G401.6 (cell line): ENCODE data around the gene LRRFIP1.

ENCODE experiments used
- FAIRE-seq: peaks from 2 replicates; lab custom pipeline; 2012; peaks lifted over from hg19 to GRCh38; lab: Jason Lieb, UNC

LRRFIP1 gene

GRCh38 chr2:237618449-237618848 is 8.9 kb upstream of the LRRFIP1 start:
- FAIRE-seq, result no peak

GRCh38 chr2:237623428-237624403 is 3.7 kb upstream of the LRRFIP1 start:
- no peak for FAIRE-seq

- no peak for FAIRE-seq
Measured at GRCh38 chr2:237624565-237624964, 2.8 kb upstream of the LRRFIP1 start.

GRCh38 chr2:237625216-237625705 is 2.1 kb upstream of the LRRFIP1 start:
- FAIRE-seq, result no peak

- no peak for FAIRE-seq
Measured at GRCh38 chr2:237625777-237626176, 1.6 kb upstream of the LRRFIP1 start.

GRCh38 chr2:237626813-237627440 is 460 bp upstream of the LRRFIP1 start:
- FAIRE-seq, result no peak

GRCh38 chr2:237628247-237629187 is 1.1 kb downstream of the LRRFIP1 start:
- no peak for FAIRE-seq

GRCh38 chr2:237629188-237629534 is 1.8 kb downstream of the LRRFIP1 start:
- no peak for FAIRE-seq

GRCh38 chr2:237629739-237630138 is 2.4 kb downstream of the LRRFIP1 start:
- no peak for FAIRE-seq

GRCh38 chr2:237630216-237631000 is 3.0 kb downstream of the LRRFIP1 start:
- FAIRE-seq, result no peak

- no peak for FAIRE-seq
Measured at GRCh38 chr2:237631007-237631785, 3.8 kb downstream of the LRRFIP1 start.

GRCh38 chr2:237631801-237632585 is 4.6 kb downstream of the LRRFIP1 start:
- no peak for FAIRE-seq

GRCh38 chr2:237633061-237633561 is 5.7 kb downstream of the LRRFIP1 start:
- FAIRE-seq, result no peak

GRCh38 chr2:237636578-237636977 is 9.2 kb downstream of the LRRFIP1 start:
- no peak for FAIRE-seq

- no peak for FAIRE-seq
Measured at GRCh38 chr2:237637429-237638135, 10.2 kb downstream of the LRRFIP1 start.

- no peak for FAIRE-seq
Measured at GRCh38 chr2:237638176-237638575, 10.8 kb downstream of the LRRFIP1 start.

- FAIRE-seq, result no peak
Measured at GRCh38 chr2:237639052-237639835, 11.9 kb downstream of the LRRFIP1 start.

GRCh38 chr2:237639836-237640220 is 12.4 kb downstream of the LRRFIP1 start:
- FAIRE-seq, result no peak
